Measurements from ENCODE around the gene LARGE2. TPM values are rescaled to one million over a fixed set of nuclear protein-coding genes. Genes with fewer than 3 reads are reported as not detected.

Gene LARGE2
- total RNA-seq, 1 experiment from 2014 or later, result 67.6 TPM

- TF ChIP-seq CTCF (IDR thresholded peaks at IDR 0.05 in 2 of 3, conservative IDR thresholded peaks at IDR 0.05 in 1 of 3; ENCODE audit: borderline replicate concordance in 1 of 3, insufficient read depth in 1 of 3, low read depth in 2 of 3, low read length in 2 of 3), result no peak
- TF ChIP-seq ZNF274 (IDR thresholded peaks at IDR 0.05; ENCODE audit: low read depth, low read length), result no peak
These were observed 11.8 kb upstream of the LARGE2 start (continued) for GRCh38 chr11:45910623-45911022.

DNA sequence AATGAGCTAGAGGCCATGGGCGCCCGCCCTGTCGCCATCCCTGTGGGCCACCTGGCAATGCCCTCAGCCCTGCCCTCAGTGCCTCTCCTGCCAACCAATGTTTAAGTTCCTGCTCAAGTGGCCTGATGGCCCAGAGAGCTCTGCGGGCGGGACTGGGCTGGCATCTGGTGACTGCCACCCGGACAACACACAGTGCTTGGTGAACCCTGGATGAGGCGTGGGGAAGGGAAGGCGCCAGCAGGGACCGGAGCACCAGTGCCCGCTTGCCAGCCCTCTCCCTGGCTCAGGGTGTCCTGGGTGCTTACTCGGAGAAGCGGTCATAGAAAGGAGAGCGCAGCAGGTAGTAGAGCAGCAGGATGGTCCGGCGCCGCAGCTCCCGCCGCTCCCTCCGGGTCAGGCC is 8.9 kb upstream of the LARGE2 start:
- Histone ChIP-seq H3K9ac (ENCODE audit: low read length) (no peak overlapping the region), H3K4me3 (replicated peaks in 1 of 2; ENCODE audit: low read depth in 1 of 2, low read length in 2 of 2) (no peak overlapping the region), H3K36me3 (ENCODE audit: control insufficient read depth in 1 of 2, insufficient read depth in 2 of 2, low read length in 2 of 2) (peaks cover 0 to 3% of the 10 kb centered on the region in 2 experiments; a peak in 2 of 4 replicates), H3K27me3 (ENCODE audit: insufficient read depth, low read length) (no peaks in the 10 kb centered on the region), H3K4me1 (ENCODE audit: control insufficient read depth in 1 of 2, insufficient read depth in 2 of 2, low read length in 2 of 2) (peaks cover 0 to 8% of the 10 kb centered on the region in 2 experiments; a peak in 2 of 4 replicates), H3K27ac (ENCODE audit: low read depth, low read length) (no peak overlapping the region), H3K79me2 (ENCODE audit: insufficient read depth, low read length) (peaks cover 13% of the 10 kb centered on the region), H2AFZ (ENCODE audit: low read depth, low read length, poor library complexity, severe bottlenecking) (no peak overlapping the region), H4K20me1 (ENCODE audit: insufficient read depth) (no peaks in the 10 kb centered on the region), H3K4me2 (ENCODE audit: low read length) (no peak overlapping the region), H3K9me3 (ENCODE audit: control insufficient read depth in 1 of 2, insufficient read depth in 1 of 2, low read depth in 1 of 2, low read length in 2 of 2) (no peaks in the 10 kb centered on the region), H3K9me2 (ENCODE audit: insufficient read depth) (no peaks in the 10 kb centered on the region)
- TF ChIP-seq ATF3 (IDR thresholded peaks at IDR 0.05) (no peak), REST (IDR thresholded peaks at IDR 0.05; ENCODE audit: low read depth) (no peak), SRF (IDR thresholded peaks at IDR 0.05; ENCODE audit: low read depth) (no peak), YY1 (IDR thresholded peaks at IDR 0.05; ENCODE audit: extremely low read depth, insufficient replicate concordance, low read depth, low read length) (no peak), EGR1 (IDR thresholded peaks at IDR 0.05; ENCODE audit: low read depth) (no peak), ZNF274 (IDR thresholded peaks at IDR 0.05; ENCODE audit: low read depth, low read length) (no peak)
- ChIA-PET POLR2A (no interaction called here), CTCF (no interaction called here), RAD21 (ENCODE audit: low non-redundant PET in 1 of 2, low total read pairs in 2 of 2, uncharacterized antibody in 2 of 2, unreplicated experiment in 2 of 2) (no interaction called here)
- no peak for DNase-seq (ENCODE audit: low read depth, low spot score)
- no peak for ATAC-seq
- intact Hi-C loops (cut with micrococcal nuclease), result no loop called here
- BruUV-seq (replicated peaks), result no TSS peak

Measured in HCT116 (cell line).